GM12874 (cell line): ENCODE results near the gene DOCK7.

Experiments
- CTCF ChIP-seq: IDR thresholded peaks from 2 replicates; pipeline ENCODE4 v1.5.1; 2011; ENCODE audit warnings: low read depth, mild to moderate bottlenecking, control low read depth, low read length, moderate library complexity; ENCODE audit not compliant: insufficient read depth

Gene DOCK7

GRCh38 chr1:62500210-62500609, 188.0 kb downstream of the DOCK7 start:
- TF ChIP-seq CTCF = no peak

- TF ChIP-seq CTCF = no peak
Measured at GRCh38 chr1:62494137-62494536, 194.0 kb downstream of the DOCK7 start.

GRCh38 chr1:62493656-62494055, 194.5 kb downstream of the DOCK7 start:
- TF ChIP-seq CTCF = no peak

DNA sequence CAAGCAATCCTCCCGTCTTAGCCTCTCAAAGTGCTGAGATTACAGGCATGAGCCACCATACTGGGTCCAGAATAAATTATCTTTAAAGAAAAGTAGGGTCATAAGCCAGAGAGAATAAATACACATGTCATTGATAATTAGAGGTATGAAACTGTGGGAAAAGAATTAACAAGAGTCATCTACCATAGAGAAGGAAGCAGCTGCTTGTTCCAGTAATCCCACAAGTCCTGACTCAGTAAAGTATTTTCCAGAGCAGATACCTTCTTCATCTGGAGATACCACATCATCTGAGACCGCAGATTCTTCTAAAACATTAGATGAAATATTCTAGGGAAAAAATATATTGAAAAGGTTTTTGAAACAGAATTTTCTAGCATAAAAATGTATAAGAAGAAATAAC, 195.7 kb downstream of the DOCK7 start:
- no peak for TF ChIP-seq CTCF

GRCh38 chr1:62487956-62488355, 200.2 kb downstream of the DOCK7 start:
- TF ChIP-seq CTCF = no peak

- TF ChIP-seq CTCF = no peak
Measured at GRCh38 chr1:62484824-62485468, 203.2 kb downstream of the DOCK7 start.

DNA sequence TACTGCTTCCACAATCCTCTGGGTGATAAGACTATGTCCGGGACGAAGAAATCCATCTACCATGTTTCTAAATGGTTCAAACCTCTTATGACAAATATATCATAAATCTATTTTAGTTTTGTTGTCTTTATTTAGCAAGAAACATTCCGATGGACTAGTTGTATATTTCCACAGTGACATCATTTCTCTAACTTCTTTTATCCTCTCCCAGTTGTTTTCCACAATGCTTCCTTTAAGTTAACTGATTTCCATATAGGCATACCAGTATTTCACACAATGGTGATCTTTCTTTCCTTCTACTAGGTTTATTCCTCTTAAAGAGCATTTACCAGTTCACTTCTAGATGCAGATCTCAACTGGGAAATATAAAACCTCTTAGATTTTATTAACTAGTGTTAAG, 206.5 kb downstream of the DOCK7 start:
- TF ChIP-seq CTCF = no peak
